Fibroblast of lung (primary cell): ENCODE data around the gene PI4KB. TPM values are rescaled to one million over a fixed set of nuclear protein-coding genes. Genes with fewer than 3 reads are reported as not detected.
"Not testable (repeated sequence)": the region's sequence is repeated elsewhere in the genome, so short reads cannot be mapped to it uniquely, and the experiment has no call there.

Experiments
- DNase-seq, 2 donors: peaks; one replicate each; pipeline versions ENCODE4 v3.0.0 to v3.0.0-alpha.2; 2010; ENCODE audit warnings: low read depth in 2 of 2
- H2AFZ ChIP-seq: 2 replicates; pipeline ENCODE4 v1.5.1; 2012; ENCODE audit warnings: low read length, control low read depth, inconsistent platforms
- H3K27ac ChIP-seq: 2 replicates; pipeline ENCODE4 v1.5.1; 2011; ENCODE audit warnings: low read length, control low read depth; ENCODE audit not compliant: insufficient read depth
- H3K27me3 ChIP-seq: 2 replicates; pipeline ENCODE4 v1.5.1; 2011; ENCODE audit warnings: mild to moderate bottlenecking, low read length; ENCODE audit not compliant: control insufficient read depth, insufficient read depth
- H3K36me3 ChIP-seq: 2 replicates; pipeline ENCODE4 v1.5.1; 2011; ENCODE audit warnings: low read length; ENCODE audit not compliant: control insufficient read depth, insufficient read depth
- H3K4me1 ChIP-seq: 2 replicates; pipeline ENCODE4 v1.5.1; 2011; ENCODE audit warnings: low read length; ENCODE audit not compliant: control insufficient read depth, insufficient read depth; ENCODE audit errors: extremely low read depth
- H3K4me2 ChIP-seq: 2 replicates; pipeline ENCODE4 v1.5.1; 2011; ENCODE audit warnings: low read length, control low read depth; ENCODE audit not compliant: insufficient read depth; ENCODE audit errors: extremely low read depth
- H3K4me3 ChIP-seq, 4 experiments: fragments of 200-600 bp in 1 of 4; sonication (generic) in 1 of 4; replicated peaks in 1 of 4; 2 replicates each; pipeline ENCODE4 v1.5.1; 2011 to 2016; ENCODE audit warnings: low read length in 4 of 4, low read depth in 3 of 4, mild to moderate bottlenecking in 3 of 4, control low read depth in 2 of 4, inconsistent platforms in 1 of 4, mixed read lengths in 1 of 4; ENCODE audit not compliant: insufficient read depth in 1 of 4; ENCODE audit errors: control extremely low read depth in 1 of 4
- H3K79me2 ChIP-seq: 2 replicates; pipeline ENCODE4 v1.5.1; 2012; ENCODE audit warnings: mild to moderate bottlenecking, low read length, inconsistent platforms; ENCODE audit not compliant: control insufficient read depth, insufficient read depth
- H3K9ac ChIP-seq: 2 replicates; pipeline ENCODE4 v1.5.1; 2011; ENCODE audit warnings: mild to moderate bottlenecking, low read length, control low read depth; ENCODE audit not compliant: insufficient read depth
- H3K9me3 ChIP-seq: 2 replicates; pipeline ENCODE4 v1.5.1; 2012; ENCODE audit warnings: low read depth, low read length; ENCODE audit not compliant: control insufficient read depth, insufficient read depth
- H4K20me1 ChIP-seq: 2 replicates; pipeline ENCODE4 v1.5.1; 2011; ENCODE audit warnings: low read length; ENCODE audit not compliant: control insufficient read depth, insufficient read depth; ENCODE audit errors: extremely low read depth
- EZH2 ChIP-seq: IDR thresholded peaks from 2 replicates; pipeline ENCODE4 v1.5.1; 2012; ENCODE audit warnings: low read length, control low read depth, mild to moderate bottlenecking; ENCODE audit errors: missing control alignments
- polyA plus RNA-seq, 2 donors: library from polyadenylated mRNA; depleted of rRNA in 1 of 2; stranded (reverse) in 1 of 2; unstranded in 1 of 2; fragments of >200 nt; gene quantifications; 2 replicates each; pipeline ENCODE4 v1.2.1, GENCODE V29; 2011 to 2012; ENCODE audit warnings: missing spikeins in 1 of 2
- total RNA-seq: library from RNA; depleted of rRNA; stranded (reverse); fragments of >200 nt; gene quantifications from 2 replicates; pipeline ENCODE4 v1.2.1, GENCODE V29; 2014
- TF ChIP-seq, protein P1 (sequence below), 2 donors: IDR thresholded peaks in 1 of 2; conservative IDR thresholded peaks in 1 of 2; 1 replicate in 1 of 2; 2 replicates in 1 of 2; pipeline ENCODE4 v1.5.1; 2011 to 2012; ENCODE audit warnings: low read length in 2 of 2, control low read depth in 1 of 2, inconsistent platforms in 1 of 2, low read depth in 1 of 2, mild to moderate bottlenecking in 1 of 2

Gene PI4KB
- total and polyA plus RNA-seq, 2 donors (not counting 1 experiment from before 2014, with no cell fraction given) = 65.7 to 75.4 TPM

DNA sequence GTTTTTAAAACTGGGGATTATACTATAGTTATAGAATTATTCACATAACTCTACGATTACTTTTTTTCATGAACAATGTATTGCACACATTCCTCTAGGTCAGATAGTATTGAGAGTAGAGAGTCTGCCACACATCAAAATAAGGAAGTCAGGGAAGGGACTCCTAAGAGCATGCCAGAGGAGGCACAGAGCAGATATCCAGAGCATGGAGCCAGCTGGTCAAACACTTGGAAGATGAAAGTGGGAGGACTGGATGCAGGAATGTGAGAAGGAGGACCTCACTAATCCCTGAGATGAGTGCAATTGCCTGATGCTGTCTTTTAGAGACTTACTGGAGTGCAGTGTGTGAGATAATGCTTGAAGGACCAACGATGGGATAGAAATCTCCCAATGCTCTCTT lies 29.5 kb upstream of the PI4KB start:
- Histone ChIP-seq H3K9ac (no peak overlapping the region), H3K4me3 (no peak overlapping the region), H3K4me1 (no peaks in the 10 kb centered on the region), H3K9me3 (no peaks in the 10 kb centered on the region), H2AFZ (no peak overlapping the region), H3K27ac (no peak overlapping the region), H3K27me3 (no peaks in the 10 kb centered on the region), H3K36me3 (no peaks in the 10 kb centered on the region), H3K4me2 (no peak overlapping the region), H4K20me1 (no peaks in the 10 kb centered on the region), H3K79me2 (no peaks in the 10 kb centered on the region)
- DNase-seq = no peak
- no peak for TF ChIP-seq EZH2
- TF ChIP-seq, protein P1, sequence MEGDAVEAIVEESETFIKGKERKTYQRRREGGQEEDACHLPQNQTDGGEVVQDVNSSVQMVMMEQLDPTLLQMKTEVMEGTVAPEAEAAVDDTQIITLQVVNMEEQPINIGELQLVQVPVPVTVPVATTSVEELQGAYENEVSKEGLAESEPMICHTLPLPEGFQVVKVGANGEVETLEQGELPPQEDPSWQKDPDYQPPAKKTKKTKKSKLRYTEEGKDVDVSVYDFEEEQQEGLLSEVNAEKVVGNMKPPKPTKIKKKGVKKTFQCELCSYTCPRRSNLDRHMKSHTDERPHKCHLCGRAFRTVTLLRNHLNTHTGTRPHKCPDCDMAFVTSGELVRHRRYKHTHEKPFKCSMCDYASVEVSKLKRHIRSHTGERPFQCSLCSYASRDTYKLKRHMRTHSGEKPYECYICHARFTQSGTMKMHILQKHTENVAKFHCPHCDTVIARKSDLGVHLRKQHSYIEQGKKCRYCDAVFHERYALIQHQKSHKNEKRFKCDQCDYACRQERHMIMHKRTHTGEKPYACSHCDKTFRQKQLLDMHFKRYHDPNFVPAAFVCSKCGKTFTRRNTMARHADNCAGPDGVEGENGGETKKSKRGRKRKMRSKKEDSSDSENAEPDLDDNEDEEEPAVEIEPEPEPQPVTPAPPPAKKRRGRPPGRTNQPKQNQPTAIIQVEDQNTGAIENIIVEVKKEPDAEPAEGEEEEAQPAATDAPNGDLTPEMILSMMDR (conservative IDR thresholded peaks at IDR 0.05 in 1 of 2, IDR thresholded peaks at IDR 0.05 in 1 of 2; ENCODE audit: low read depth in 1 of 2, low read length in 2 of 2) = no peak

DNA sequence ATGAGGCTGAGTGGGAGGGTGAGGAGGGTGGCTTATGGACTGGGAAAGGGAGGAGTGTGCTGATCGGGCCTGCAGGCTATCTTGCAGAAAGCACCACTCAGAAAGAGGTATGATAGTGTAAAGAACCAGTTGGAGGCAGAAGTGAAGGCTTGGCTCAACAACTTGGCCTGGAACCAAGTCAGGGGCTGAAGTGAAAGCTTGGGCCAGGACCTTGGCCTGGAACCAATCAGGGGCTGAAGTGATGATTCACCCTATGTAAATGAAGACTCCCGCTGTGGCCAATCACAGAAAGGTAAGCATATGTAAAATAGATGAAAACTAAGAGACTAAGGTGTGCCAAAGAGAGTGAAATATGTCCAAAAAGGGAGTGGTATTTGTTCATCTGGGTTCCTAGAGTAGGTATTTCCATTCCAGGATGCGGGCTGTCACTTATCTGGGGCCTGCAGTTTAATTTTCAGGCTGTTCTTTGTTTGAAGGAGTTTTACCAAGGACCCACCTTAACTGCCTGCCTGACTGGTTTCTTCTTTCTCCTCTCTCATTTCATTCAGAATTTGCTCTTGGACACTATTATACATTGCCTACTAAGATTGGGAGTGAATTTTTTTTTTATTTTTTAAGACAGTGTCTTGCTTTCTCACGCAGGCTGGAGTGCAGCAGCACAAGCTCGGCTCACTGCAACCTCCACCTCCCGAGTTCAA lies 25.0 kb upstream of the PI4KB start:
- no peak overlapping the region for H3K4me3 ChIP-seq
- TF ChIP-seq, protein P1 (conservative IDR thresholded peaks at IDR 0.05 in 1 of 2, IDR thresholded peaks at IDR 0.05 in 1 of 2; ENCODE audit: low read depth in 1 of 2, low read length in 2 of 2) = no peak
- no peak for TF ChIP-seq EZH2

DNA sequence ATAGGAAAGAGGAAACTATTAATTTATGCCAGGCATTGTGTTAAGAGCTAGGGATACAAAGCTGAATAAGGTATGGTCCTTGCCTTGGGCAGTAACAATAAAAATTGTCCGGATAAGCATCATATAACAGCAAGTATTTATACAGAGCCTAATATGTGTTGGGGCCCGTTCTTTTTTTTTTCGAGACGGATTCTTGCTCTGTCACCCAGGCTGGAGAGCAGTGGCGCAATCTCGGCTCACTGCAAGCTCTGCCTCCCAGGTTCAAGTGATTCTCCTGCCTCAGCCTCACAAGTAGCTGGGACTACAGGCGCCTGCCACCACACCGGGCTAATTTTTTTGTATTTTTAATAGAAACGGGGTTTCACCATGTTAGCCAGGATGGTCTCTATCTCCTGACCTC lies 23.1 kb upstream of the PI4KB start:
- H3K27me3 ChIP-seq, H3K4me1 ChIP-seq, H3K4me3 ChIP-seq, H3K79me2 ChIP-seq, H3K27ac ChIP-seq, H3K9me3 ChIP-seq, H3K4me2 ChIP-seq, H3K36me3 ChIP-seq, H2AFZ ChIP-seq, H4K20me1 ChIP-seq, DNase-seq, H3K9ac ChIP-seq: not testable (repeated sequence)

More for the DNA sequence above, 25.0 kb upstream of the PI4KB start:
- no peaks in the 10 kb centered on the region for H3K79me2 ChIP-seq
- H4K20me1 ChIP-seq = no peaks in the 10 kb centered on the region
- peak in 1 of 2 donors; percentile 32 for DNase-seq
- H3K27me3 ChIP-seq = no peaks in the 10 kb centered on the region
- no peak overlapping the region for H2AFZ ChIP-seq
- no peak overlapping the region for H3K4me2 ChIP-seq
- no peak overlapping the region for H3K9ac ChIP-seq
- H3K9me3 ChIP-seq = no peaks in the 10 kb centered on the region
- H3K36me3 ChIP-seq = no peaks in the 10 kb centered on the region
- H3K27ac ChIP-seq = no peak overlapping the region
- H3K4me1 ChIP-seq = peaks cover 3% of the 10 kb centered on the region
